ENCODE data around the gene ECE2.

ECE2 gene

GRCh38 chr3:184335661-184336546 is 60.1 kb downstream of the ECE2 start:
- Histone ChIP-seq H3K4me1 (ENCODE audit: control insufficient read depth, insufficient read depth, low read length) (no peaks in the 10 kb centered on the region), H3K9me3 (ENCODE audit: control insufficient read depth, insufficient read depth, low read depth, low read length) (no peaks in the 10 kb centered on the region), H3K4me3 (ENCODE audit: low read depth, low read length) (peak overlapping the region; percentile 86), H3K36me3 (ENCODE audit: control insufficient read depth in 2 of 2, insufficient read depth in 1 of 2, low read length in 2 of 2) (peaks cover under 1 to 57% of the 10 kb centered on the region in 2 experiments), H3K27ac (ENCODE audit: extremely low read depth, low read depth, low read length) (peak overlapping the region; percentile 73)
- CTCF ChIA-PET, result interaction anchor here (2.2 kb wide), 1 partner anchor 36 kb away, joined by 6 read pairs; no protein-coding TSS in a partner anchor
- POLR2A ChIA-PET, result interaction anchor here (0.8 to 1.2 kb wide), 2 partner anchors 16 to 20 kb away, joined by 3 to 5 read pairs; no protein-coding TSS in a partner anchor
- TF ChIP-seq ZNF248 (tag by site-specific recombination; IDR thresholded peaks at IDR 0.05), result no peak
- TF ChIP-seq ZNF211 (tag by site-specific recombination; IDR thresholded peaks at IDR 0.05; ENCODE audit: low read depth), result no peak
- 0 out of 2 replicates have a peak, but pooled peaks have one; percentile 17 for TF ChIP-seq PRDM4 (tag by site-specific recombination; IDR thresholded peaks at IDR 0.05)
- peak; percentile 72; the same call in 1 of the 2 replicates for TF ChIP-seq GLIS2 (tag by site-specific recombination; IDR thresholded peaks at IDR 0.05)
- TF ChIP-seq IKZF3 (tag by site-specific recombination; IDR thresholded peaks at IDR 0.05), result peak; percentile 32; the same call in 1 of the 2 replicates
- TF ChIP-seq GLIS1 (tag by site-specific recombination; IDR thresholded peaks at IDR 0.05), result peak; percentile 30; the same call in 1 of the 2 replicates
- peak; percentile 95 for TF ChIP-seq ZFHX2 (tag by site-specific recombination; conservative IDR thresholded peaks at IDR 0.05)
- no peak for TF ChIP-seq ZNF404 (tag by site-specific recombination; IDR thresholded peaks at IDR 0.05)
- TF ChIP-seq ZNF777 (tag by site-specific recombination; IDR thresholded peaks at IDR 0.05; ENCODE audit: borderline replicate concordance), result no peak
- TF ChIP-seq OSR2 (tag by site-specific recombination; IDR thresholded peaks at IDR 0.05), result no peak; the same call in 1 of the 2 replicates
- peak; percentile 93 for TF ChIP-seq PATZ1 (tag by site-specific recombination; IDR thresholded peaks at IDR 0.05)
- TF ChIP-seq ZNF202 (tag by site-specific recombination; IDR thresholded peaks at IDR 0.05; ENCODE audit: borderline replicate concordance), result no peak
- peak; percentile 44; the same call in 1 of the 2 replicates for TF ChIP-seq PRDM10 (tag by site-specific recombination; IDR thresholded peaks at IDR 0.05)
- no peak for TF ChIP-seq ZNF792 (tag by site-specific recombination; IDR thresholded peaks at IDR 0.05)
- no peak for TF ChIP-seq ZSCAN4 (tag by site-specific recombination; IDR thresholded peaks at IDR 0.05)
- TF ChIP-seq ZNF629 (tag by site-specific recombination; IDR thresholded peaks at IDR 0.05), result peak; percentile 99
- TF ChIP-seq KLF8 (tag by site-specific recombination; IDR thresholded peaks at IDR 0.05), result peak; percentile 90; the same call in 1 of the 2 replicates
- 0 out of 2 replicates have a peak, but pooled peaks have one; percentile 44 for TF ChIP-seq ZNF324 (tag by site-specific recombination; IDR thresholded peaks at IDR 0.05)
- TF ChIP-seq ZNF639 (tag by site-specific recombination; IDR thresholded peaks at IDR 0.05), result no peak
- no peak for TF ChIP-seq GLI4 (tag by site-specific recombination; IDR thresholded peaks at IDR 0.05)
- TF ChIP-seq SP2 (tag by site-specific recombination; IDR thresholded peaks at IDR 0.05), result peak; percentile 86
- TF ChIP-seq ZBTB17 (tag by site-specific recombination; IDR thresholded peaks at IDR 0.05), result peak; percentile 77
- TF ChIP-seq ZSCAN30 (tag by site-specific recombination; IDR thresholded peaks at IDR 0.05), result 0 out of 2 replicates have a peak, but pooled peaks have one; percentile 26

All from HEK293 (cell line).